HAP-1 (cell line): ENCODE measurements around the gene INO80C.

Experiments
- DNase-seq, 2 experiments: peaks; one replicate each; pipeline ENCODE4 v3.0.0-alpha.2; 2016 to 2020; ENCODE audit warnings: low spot score in 2 of 2
- H3K27me3 ChIP-seq: fragments of 250-450 bp; sonication (Bioruptor Pico); 2 replicates; pipeline ENCODE4 v1.5.1; 2020; ENCODE audit warnings: low read depth, mild to moderate bottlenecking, moderate library complexity
- H3K36me3 ChIP-seq: fragments of 250-450 bp; sonication (Bioruptor Pico); replicated peaks from 2 replicates; pipeline ENCODE4 v1.5.1; 2020; ENCODE audit warnings: mild to moderate bottlenecking
- H3K4me1 ChIP-seq: fragments of 250-450 bp; sonication (Bioruptor Pico); 2 replicates; pipeline ENCODE4 v1.5.1; 2020; ENCODE audit warnings: mild to moderate bottlenecking
- H3K4me3 ChIP-seq: fragments of 250-450 bp; sonication (Bioruptor Pico); 2 replicates; pipeline ENCODE4 v1.5.1; 2020; ENCODE audit warnings: mild to moderate bottlenecking, moderate library complexity
- H3K9me3 ChIP-seq: fragments of 250-450 bp; sonication (Bioruptor Pico); 2 replicates; pipeline ENCODE4 v1.5.1; 2020; ENCODE audit warnings: mild to moderate bottlenecking, moderate library complexity
- in situ Hi-C: fragments of 300-500 bp; cut with MboI; formaldehyde crosslinking; loops from 3 replicates; pipeline ENCODE4 v1.14.3; 2020; ENCODE audit warnings: low sequenced_read_pairs, inconsistent platforms, mixed read lengths

The INO80C gene

GRCh38 chr18:35468711-35469110 lies 29.0 kb downstream of the INO80C start:
- H3K4me3 ChIP-seq, result no peak overlapping the region
- H3K27me3 ChIP-seq, result no peaks in the 10 kb centered on the region
- peaks cover 7% of the 10 kb centered on the region for H3K4me1 ChIP-seq
- DNase-seq, result no peak
- no peaks in the 10 kb centered on the region for H3K9me3 ChIP-seq
- peaks cover 4% of the 10 kb centered on the region; the same call in 1 of the 2 replicates for H3K36me3 ChIP-seq
- in situ Hi-C loops, result no loop called here

- DNase-seq, result no peak
- no peaks in the 10 kb centered on the region for H3K27me3 ChIP-seq
- H3K4me1 ChIP-seq, result peaks cover 7% of the 10 kb centered on the region
- peaks cover 4% of the 10 kb centered on the region; the same call in 1 of the 2 replicates for H3K36me3 ChIP-seq
- in situ Hi-C loops, result no loop called here
- no peaks in the 10 kb centered on the region for H3K9me3 ChIP-seq
- H3K4me3 ChIP-seq, result no peak overlapping the region
Measured at GRCh38 chr18:35467624-35468016, 30.1 kb downstream of the INO80C start.

GRCh38 chr18:35466815-35467623 lies 30.7 kb downstream of the INO80C start:
- Histone ChIP-seq H3K9me3 (no peaks in the 10 kb centered on the region), H3K4me1 (peaks cover 7% of the 10 kb centered on the region), H3K36me3 (no peaks in the 10 kb centered on the region), H3K27me3 (no peaks in the 10 kb centered on the region), H3K4me3 (no peak overlapping the region)
- no peak for DNase-seq
- in situ Hi-C loops, result no loop called here

GRCh38 chr18:35466334-35466733 lies 31.4 kb downstream of the INO80C start:
- no peak overlapping the region for H3K4me3 ChIP-seq
- peaks cover 7% of the 10 kb centered on the region for H3K4me1 ChIP-seq

DNA sequence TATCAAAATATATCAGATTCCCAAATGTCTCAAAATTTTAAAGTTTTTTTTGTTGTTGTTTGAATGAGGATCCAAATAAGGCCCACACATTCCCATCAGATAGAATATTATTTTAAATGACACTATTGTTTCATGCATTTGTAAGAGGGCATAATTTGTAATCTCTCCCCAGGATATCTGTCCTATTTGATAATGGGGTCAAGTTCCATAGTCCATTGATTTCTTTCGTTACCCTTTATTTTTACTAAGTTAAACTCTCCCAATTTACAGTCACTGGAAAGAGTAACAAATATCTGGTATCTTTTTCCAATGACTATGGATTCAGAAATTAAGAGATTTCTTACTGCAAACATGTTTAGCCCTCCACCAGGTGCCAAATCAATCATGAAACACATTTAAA lies 32.4 kb downstream of the INO80C start:
- in situ Hi-C loops, result no loop called here
- no peak for DNase-seq
- Histone ChIP-seq H3K9me3 (no peaks in the 10 kb centered on the region), H3K27me3 (no peaks in the 10 kb centered on the region), H3K4me3 (no peak overlapping the region), H3K36me3 (no peaks in the 10 kb centered on the region), H3K4me1 (peaks cover 6% of the 10 kb centered on the region)

More at GRCh38 chr18:35466334-35466733, 31.4 kb downstream of the INO80C start:
- in situ Hi-C loops, result no loop called here
- DNase-seq, result no peak
- no peaks in the 10 kb centered on the region for H3K27me3 ChIP-seq
- no peaks in the 10 kb centered on the region for H3K9me3 ChIP-seq
- no peaks in the 10 kb centered on the region for H3K36me3 ChIP-seq

GRCh38 chr18:35464831-35465279 lies 32.9 kb downstream of the INO80C start:
- Histone ChIP-seq H3K36me3 (no peaks in the 10 kb centered on the region), H3K4me1 (peaks cover 2% of the 10 kb centered on the region), H3K4me3 (no peak overlapping the region), H3K27me3 (no peaks in the 10 kb centered on the region), H3K9me3 (no peaks in the 10 kb centered on the region)
- in situ Hi-C loops, result no loop called here
- no peak for DNase-seq

- Histone ChIP-seq H3K4me3 (no peak overlapping the region), H3K4me1 (no peaks in the 10 kb centered on the region), H3K9me3 (no peaks in the 10 kb centered on the region), H3K36me3 (no peaks in the 10 kb centered on the region), H3K27me3 (no peaks in the 10 kb centered on the region)
- in situ Hi-C loops, result no loop called here
- DNase-seq, result no peak
Measured at GRCh38 chr18:35463827-35464226, 33.9 kb downstream of the INO80C start.

DNA sequence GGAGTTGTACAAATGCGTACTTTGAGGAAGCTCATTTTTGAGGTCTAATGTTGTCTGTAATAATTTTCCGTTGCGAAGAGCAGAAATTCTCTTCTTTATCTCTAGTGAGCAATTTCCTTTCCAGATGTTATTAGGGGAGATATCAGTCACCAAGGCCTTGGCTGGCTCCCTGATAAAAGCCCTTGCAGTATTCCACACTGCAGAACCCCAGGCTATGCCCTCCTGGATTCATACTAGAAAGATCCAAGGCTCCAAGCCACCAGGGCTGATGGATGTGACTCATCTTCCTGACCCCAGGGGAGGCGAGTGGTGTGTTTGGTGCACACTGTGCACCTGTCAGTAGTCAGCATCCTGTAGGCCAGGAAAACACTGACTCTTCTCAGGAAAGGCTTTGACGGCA lies 34.7 kb downstream of the INO80C start:
- H3K27me3 ChIP-seq, result no peaks in the 10 kb centered on the region
- H3K36me3 ChIP-seq, result no peaks in the 10 kb centered on the region
- H3K4me3 ChIP-seq, result no peak overlapping the region
- H3K4me1 ChIP-seq, result no peaks in the 10 kb centered on the region
- in situ Hi-C loops, result no loop called here
- DNase-seq, result no peak
- H3K9me3 ChIP-seq, result no peaks in the 10 kb centered on the region

DNA sequence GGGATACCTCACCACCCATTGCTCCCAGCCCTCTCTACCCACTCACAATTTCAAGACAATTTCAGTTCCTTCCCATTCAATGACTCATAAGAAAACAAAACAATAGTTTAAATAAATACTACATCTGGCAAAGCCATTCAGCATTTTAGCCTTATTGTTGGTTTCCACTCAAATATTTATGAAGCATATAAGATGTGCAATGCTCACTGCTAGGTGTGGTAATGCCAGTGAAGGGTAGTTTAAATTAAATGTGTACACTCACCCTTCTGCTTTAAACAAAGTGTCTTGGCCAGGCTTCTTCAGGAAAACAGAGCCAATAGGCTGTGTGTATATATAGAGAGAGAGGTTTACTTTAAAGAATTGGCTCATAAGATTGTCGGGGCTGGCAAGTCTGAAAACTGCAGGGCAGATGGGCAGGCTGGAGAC lies 37.0 kb downstream of the INO80C start:
- no peaks in the 10 kb centered on the region for H3K9me3 ChIP-seq
- H3K36me3 ChIP-seq, result no peaks in the 10 kb centered on the region
- H3K4me3 ChIP-seq, result no peak overlapping the region
- H3K4me1 ChIP-seq, result no peaks in the 10 kb centered on the region
- in situ Hi-C loops, result no loop called here
- no peaks in the 10 kb centered on the region for H3K27me3 ChIP-seq
- no peak for DNase-seq

DNA sequence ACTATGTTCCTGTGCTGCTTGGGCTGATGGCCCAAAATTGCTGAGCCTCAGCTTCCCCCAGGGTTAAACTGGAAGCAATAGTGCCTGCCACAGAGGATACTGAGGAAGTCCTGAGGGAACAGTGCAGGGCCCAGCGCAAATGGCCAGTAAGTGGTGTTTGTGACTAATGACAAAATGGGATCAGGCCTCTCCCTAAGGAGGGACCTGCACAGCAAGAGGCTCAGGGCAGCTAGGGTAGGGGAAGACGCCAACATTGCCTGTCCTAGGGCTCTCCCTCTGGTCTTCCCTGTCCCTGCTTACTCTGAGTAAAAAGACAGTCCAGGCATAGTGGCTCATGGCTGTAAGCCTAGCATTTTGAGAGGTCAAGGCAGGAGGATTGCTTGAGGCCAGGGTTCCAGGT lies 37.8 kb downstream of the INO80C start:
- no peak for DNase-seq

GRCh38 chr18:35458677-35459441 lies 38.9 kb downstream of the INO80C start:
- H3K36me3 ChIP-seq, result no peaks in the 10 kb centered on the region
- H3K27me3 ChIP-seq, result no peaks in the 10 kb centered on the region
- H3K4me1 ChIP-seq, result no peaks in the 10 kb centered on the region
- in situ Hi-C loops, result no loop called here
- no peaks in the 10 kb centered on the region for H3K9me3 ChIP-seq
- no peak overlapping the region for H3K4me3 ChIP-seq
- DNase-seq, result no peak

More for the DNA sequence above, 37.8 kb downstream of the INO80C start:
- no peaks in the 10 kb centered on the region for H3K9me3 ChIP-seq
- H3K4me3 ChIP-seq, result no peak overlapping the region
- H3K4me1 ChIP-seq, result no peaks in the 10 kb centered on the region
- H3K27me3 ChIP-seq, result no peaks in the 10 kb centered on the region
- in situ Hi-C loops, result no loop called here
- no peaks in the 10 kb centered on the region for H3K36me3 ChIP-seq

DNA sequence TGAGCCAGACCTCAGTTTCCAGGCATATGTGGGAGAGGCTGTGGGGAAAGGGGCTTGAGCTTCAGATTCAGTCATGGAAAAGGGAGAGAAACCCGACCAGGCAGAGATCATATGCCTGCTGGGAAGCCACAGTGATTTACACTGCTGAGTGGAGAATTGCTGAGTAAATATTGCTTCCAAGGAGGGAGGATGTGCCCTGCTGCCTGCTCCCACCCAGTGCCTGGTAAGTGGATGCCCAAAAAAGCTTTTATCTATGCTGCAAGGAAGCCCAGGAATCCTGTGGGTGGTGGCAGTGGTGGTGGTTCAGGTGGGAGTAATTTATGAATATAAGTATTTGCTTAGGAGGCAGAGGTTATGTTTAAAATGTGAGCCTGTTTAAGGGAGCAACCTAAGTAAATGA lies 39.5 kb downstream of the INO80C start:
- H3K36me3 ChIP-seq, result no peaks in the 10 kb centered on the region
- DNase-seq, result no peak
- H3K4me1 ChIP-seq, result no peaks in the 10 kb centered on the region
- no peak overlapping the region for H3K4me3 ChIP-seq
- in situ Hi-C loops, result no loop called here
- H3K9me3 ChIP-seq, result no peaks in the 10 kb centered on the region
- no peaks in the 10 kb centered on the region for H3K27me3 ChIP-seq

DNA sequence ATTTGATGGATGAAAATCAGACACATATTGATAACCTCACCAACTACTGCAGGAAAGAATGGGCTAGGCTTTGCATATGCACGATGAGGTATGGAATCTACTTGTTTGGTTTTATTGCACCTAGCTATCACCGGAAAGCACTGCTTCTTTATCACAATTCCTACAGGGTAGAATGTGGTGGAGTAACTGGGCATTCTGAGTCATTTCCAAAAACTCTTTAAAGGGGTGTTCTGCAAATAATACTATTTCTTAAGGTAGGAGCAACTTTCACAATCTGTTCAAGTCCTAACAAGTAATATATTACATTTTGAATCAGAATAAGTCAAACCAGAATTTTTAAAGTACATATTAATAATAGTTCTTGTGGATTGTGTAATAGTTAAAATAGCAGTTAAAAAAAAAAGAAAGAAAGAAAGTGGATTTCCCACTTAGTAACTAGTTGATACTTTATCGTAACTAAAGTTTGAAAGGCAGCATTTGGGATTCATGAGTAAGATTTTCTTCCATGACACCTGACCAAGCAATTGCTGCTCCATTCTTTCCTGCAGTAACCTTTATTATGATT lies 40.5 kb downstream of the INO80C start:
- in situ Hi-C loops, result no loop called here
- Histone ChIP-seq H3K9me3 (no peaks in the 10 kb centered on the region), H3K27me3 (no peaks in the 10 kb centered on the region), H3K4me1 (no peaks in the 10 kb centered on the region), H3K4me3 (no peak overlapping the region), H3K36me3 (no peaks in the 10 kb centered on the region)
- DNase-seq, result no peak
